ENCODE results near the gene MRPL18. TPM values are rescaled to one million over a fixed set of nuclear protein-coding genes. Genes with fewer than 3 reads are reported as not detected.

Gene MRPL18
- total RNA-seq, 1 experiment from 2014 or later: 108 TPM

- Mint-ChIP-seq H3K9me3 (ENCODE audit: unreplicated experiment) (no peaks in the 10 kb centered on the region), H3K36me3 (ENCODE audit: insufficient read depth, unreplicated experiment) (peaks cover 98% of the 10 kb centered on the region), H3K27ac (ENCODE audit: low read depth, unreplicated experiment) (no peak overlapping the region), H3K27me3 (ENCODE audit: insufficient read depth, unreplicated experiment) (no peaks in the 10 kb centered on the region), H3K4me1 (ENCODE audit: insufficient read depth, unreplicated experiment) (peaks cover 7% of the 10 kb centered on the region), H3K4me3 (ENCODE audit: unreplicated experiment) (no peak overlapping the region)
- no peak for TF ChIP-seq CTCF (IDR thresholded peaks at IDR 0.05; ENCODE audit: unreplicated experiment)
- ChIA-PET CTCF (interaction anchor here (1.0 kb wide), 2 partner anchors 20 to 47 kb away, joined by 3 read pairs; no protein-coding TSS in a partner anchor), POLR2A (interaction anchor here (0.6 kb wide), 1 partner anchor 1533 kb away, joined by 3 read pairs; no protein-coding TSS in a partner anchor)
- no peak for DNase-seq (ENCODE audit: unreplicated experiment)
- no TSS peak for BruUV-seq (replicated peaks)
- intact Hi-C loops (cut with micrococcal nuclease): no loop called here
Observed at GRCh38 chr6:159766906-159767305, 23.4 kb upstream of the MRPL18 start.

- ChIA-PET CTCF (interaction anchor here (0.5 kb wide), 1 partner anchor 12 kb away, joined by 3 read pairs; no protein-coding TSS in a partner anchor), POLR2A (interaction anchor here (0.7 to 0.9 kb wide), 2 partner anchors 10 to 20 kb away, joined by 4 to 6 read pairs; partner anchors contain the start of gene TCP1)
- no TSS peak for BruUV-seq (replicated peaks)
- Mint-ChIP-seq H3K27me3 (ENCODE audit: insufficient read depth, unreplicated experiment) (no peaks in the 10 kb centered on the region), H3K4me3 (ENCODE audit: unreplicated experiment) (no peak overlapping the region), H3K36me3 (ENCODE audit: insufficient read depth, unreplicated experiment) (peaks cover 96% of the 10 kb centered on the region), H3K9me3 (ENCODE audit: unreplicated experiment) (no peaks in the 10 kb centered on the region), H3K4me1 (ENCODE audit: insufficient read depth, unreplicated experiment) (no peaks in the 10 kb centered on the region), H3K27ac (ENCODE audit: low read depth, unreplicated experiment) (no peak overlapping the region)
- no peak for TF ChIP-seq CTCF (IDR thresholded peaks at IDR 0.05; ENCODE audit: unreplicated experiment)
- intact Hi-C loops (cut with micrococcal nuclease): no loop called here
- DNase-seq (ENCODE audit: unreplicated experiment): no peak
Observed at GRCh38 chr6:159769470-159769869, 20.8 kb upstream of the MRPL18 start.

GRCh38 chr6:159772196-159772595 lies 18.1 kb upstream of the MRPL18 start:
- ChIA-PET POLR2A (interaction anchor here (0.7 to 1.5 kb wide), 6 partner anchors 16 to 596 kb away, joined by 3 to 4 read pairs (median 4); partner anchors contain the start of genes MRPL18 and TCP1), CTCF (interaction anchor here (0.7 kb wide), 1 partner anchor 207 kb away, joined by 3 read pairs; no protein-coding TSS in a partner anchor)
- H3K27ac Mint-ChIP-seq (ENCODE audit: low read depth, unreplicated experiment): no peak overlapping the region

More at GRCh38 chr6:159772196-159772595, 18.1 kb upstream of the MRPL18 start:
- Mint-ChIP-seq H3K36me3 (ENCODE audit: insufficient read depth, unreplicated experiment) (peaks cover 94% of the 10 kb centered on the region), H3K4me3 (ENCODE audit: unreplicated experiment) (no peak overlapping the region), H3K27me3 (ENCODE audit: insufficient read depth, unreplicated experiment) (no peaks in the 10 kb centered on the region), H3K4me1 (ENCODE audit: insufficient read depth, unreplicated experiment) (no peaks in the 10 kb centered on the region), H3K9me3 (ENCODE audit: unreplicated experiment) (no peaks in the 10 kb centered on the region)
- intact Hi-C loops (cut with micrococcal nuclease): no loop called here
- no peak for TF ChIP-seq CTCF (IDR thresholded peaks at IDR 0.05; ENCODE audit: unreplicated experiment)
- DNase-seq (ENCODE audit: unreplicated experiment): no peak
- BruUV-seq (replicated peaks): no TSS peak

Data from MCF 10A (cell line).